WTC11 (cell line): ENCODE measurements around the gene TIGD2.

Experiments used
- ATF2 ChIP-seq: sonication (generic); formaldehyde crosslinking; IDR thresholded peaks from 2 replicates; pipeline ENCODE4 v1.8.1; 2022; ENCODE audit warnings: low read depth, missing genetic modification reagents, borderline replicate concordance
- CBFB ChIP-seq: sonication (generic); formaldehyde crosslinking; IDR thresholded peaks from 2 replicates; pipeline ENCODE4 v1.8.1; 2022; ENCODE audit warnings: mild to moderate bottlenecking, low read depth, missing genetic modification reagents
- CTCF ChIP-seq: fragments of 200-600 bp; IDR thresholded peaks from 2 replicates; pipeline ENCODE4 v1.8.0; 2022; ENCODE audit warnings: antibody characterized with exemption
- JUN ChIP-seq: sonication (generic); formaldehyde crosslinking; IDR thresholded peaks from 2 replicates; pipeline ENCODE4 v1.8.0; 2023; ENCODE audit warnings: mild to moderate bottlenecking, missing genetic modification reagents
- KAT7 ChIP-seq: sonication (generic); formaldehyde crosslinking; IDR thresholded peaks from 2 replicates; pipeline ENCODE4 v1.8.1; 2023; ENCODE audit warnings: missing genetic modification reagents, mild to moderate bottlenecking, borderline replicate concordance
- MAX ChIP-seq: sonication (generic); formaldehyde crosslinking; IDR thresholded peaks from 2 replicates; pipeline ENCODE4 v1.8.0; 2022; ENCODE audit warnings: mild to moderate bottlenecking, missing genetic modification reagents
- MLX ChIP-seq: sonication (generic); formaldehyde crosslinking; IDR thresholded peaks from 2 replicates; pipeline ENCODE4 v1.8.1; 2023; ENCODE audit warnings: mild to moderate bottlenecking, missing genetic modification reagents, moderate library complexity
- NR3C1 ChIP-seq: sonication (generic); formaldehyde crosslinking; conservative IDR thresholded peaks from 2 replicates; pipeline ENCODE4 v1.8.1; 2023; ENCODE audit warnings: low read depth, mild to moderate bottlenecking, missing genetic modification reagents
- PRDM15 ChIP-seq: sonication (generic); formaldehyde crosslinking; IDR thresholded peaks from 2 replicates; pipeline ENCODE4 v1.8.0; 2022; ENCODE audit warnings: missing genetic modification reagents
- SP1 ChIP-seq: sonication (generic); formaldehyde crosslinking; conservative IDR thresholded peaks from 2 replicates; pipeline ENCODE4 v1.8.1; 2022; ENCODE audit warnings: missing genetic modification reagents
- TEAD1 ChIP-seq: sonication (generic); formaldehyde crosslinking; IDR thresholded peaks from 2 replicates; pipeline ENCODE4 v1.8.0; 2022; ENCODE audit warnings: mild to moderate bottlenecking, missing genetic modification reagents
- TEAD4 ChIP-seq: sonication (generic); formaldehyde crosslinking; IDR thresholded peaks from 2 replicates; pipeline ENCODE4 v1.8.0; 2022; ENCODE audit warnings: mild to moderate bottlenecking, missing genetic modification reagents
- USF2 ChIP-seq: sonication (generic); formaldehyde crosslinking; IDR thresholded peaks from 2 replicates; pipeline ENCODE4 v1.8.1; 2023; ENCODE audit warnings: mild to moderate bottlenecking, missing genetic modification reagents, moderate library complexity
- ZNF121 ChIP-seq: sonication (generic); formaldehyde crosslinking; IDR thresholded peaks from 2 replicates; pipeline ENCODE4 v1.8.0; 2023; ENCODE audit warnings: missing genetic modification reagents

- TF ChIP-seq ZNF121 (no peak), CTCF (no peak), PRDM15 (CRISPR knock-in tag) (no peak), SP1 (CRISPR knock-in tag) (no peak), USF2 (CRISPR knock-in tag) (no peak), KAT7 (no peak), JUN (CRISPR knock-in tag) (no peak), MAX (CRISPR knock-in tag) (no peak), CBFB (no peak), MLX (CRISPR knock-in tag) (no peak), TEAD1 (CRISPR knock-in tag) (no peak), ATF2 (CRISPR knock-in tag) (no peak), TEAD4 (no peak), NR3C1 (CRISPR knock-in tag) (no peak)
These were observed 17.8 kb downstream of the TIGD2 start for GRCh38 chr4:89129080-89129640.
